ENCODE results near the gene MSANTD2.
"Not testable (repeated sequence)": the region's sequence is repeated elsewhere in the genome, so short reads cannot be mapped to it uniquely, and the experiment has no call there.

Gene MSANTD2

DNA sequence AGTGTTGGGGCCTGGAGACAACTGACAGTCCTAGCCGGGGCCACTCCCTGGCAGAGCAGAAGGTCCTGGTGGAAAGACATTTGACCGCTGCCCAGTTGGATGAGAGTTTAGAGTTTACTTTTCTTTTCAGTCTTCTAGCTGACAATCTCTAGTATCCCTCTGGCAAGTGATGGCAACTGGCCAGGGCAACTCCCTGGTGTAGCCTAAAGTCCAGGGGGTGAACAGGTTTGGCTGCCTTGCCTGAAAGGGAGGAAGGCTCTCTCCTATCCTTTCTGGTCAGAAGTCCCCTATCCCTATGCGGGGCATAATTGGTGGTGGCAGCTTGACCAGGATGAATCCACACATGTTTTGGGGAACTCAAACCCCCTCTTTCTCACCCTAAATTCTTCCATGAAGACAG is 16.8 kb upstream of the MSANTD2 start:
- no peak for DNase-seq

DNA sequence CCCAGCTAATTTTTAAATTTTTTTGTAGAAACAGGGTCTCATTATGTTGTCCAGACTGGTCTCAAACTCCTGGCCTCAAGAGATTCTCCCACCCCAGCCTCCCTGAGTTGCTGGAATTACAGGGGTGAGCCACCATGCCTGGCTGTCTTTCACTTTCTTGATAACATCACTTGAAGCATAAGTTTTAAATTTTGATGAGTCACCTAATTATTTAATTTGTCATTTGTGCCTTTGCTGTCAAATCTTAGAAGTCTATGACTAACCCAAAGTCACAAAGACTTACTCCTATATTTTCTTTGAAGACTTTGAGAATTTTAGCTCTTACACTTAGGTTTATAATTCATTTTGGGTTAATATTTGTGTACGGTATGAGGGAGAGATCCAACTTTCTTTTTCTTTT is 14.5 kb upstream of the MSANTD2 start:
- no peak for DNase-seq

DNA sequence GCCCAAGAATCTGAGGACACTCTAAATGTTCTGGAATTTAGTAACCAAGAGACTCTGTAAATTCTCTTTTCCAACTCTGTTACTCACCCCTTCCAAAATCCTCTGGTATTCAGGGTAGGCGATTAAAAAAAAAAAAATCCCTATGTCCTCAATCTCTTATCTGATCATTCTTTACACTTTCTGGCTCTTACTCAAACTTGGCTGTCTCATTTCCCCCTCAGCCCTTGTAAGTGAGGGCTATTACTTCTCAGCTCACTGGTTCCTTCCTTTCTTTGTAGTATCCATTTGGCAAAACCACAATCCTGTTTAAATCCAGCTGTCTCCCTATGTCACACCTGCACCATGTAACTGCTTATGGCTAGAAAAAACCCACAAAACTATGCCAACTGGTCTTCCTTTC is 12.7 kb upstream of the MSANTD2 start:
- DNase-seq, result no peak

DNA sequence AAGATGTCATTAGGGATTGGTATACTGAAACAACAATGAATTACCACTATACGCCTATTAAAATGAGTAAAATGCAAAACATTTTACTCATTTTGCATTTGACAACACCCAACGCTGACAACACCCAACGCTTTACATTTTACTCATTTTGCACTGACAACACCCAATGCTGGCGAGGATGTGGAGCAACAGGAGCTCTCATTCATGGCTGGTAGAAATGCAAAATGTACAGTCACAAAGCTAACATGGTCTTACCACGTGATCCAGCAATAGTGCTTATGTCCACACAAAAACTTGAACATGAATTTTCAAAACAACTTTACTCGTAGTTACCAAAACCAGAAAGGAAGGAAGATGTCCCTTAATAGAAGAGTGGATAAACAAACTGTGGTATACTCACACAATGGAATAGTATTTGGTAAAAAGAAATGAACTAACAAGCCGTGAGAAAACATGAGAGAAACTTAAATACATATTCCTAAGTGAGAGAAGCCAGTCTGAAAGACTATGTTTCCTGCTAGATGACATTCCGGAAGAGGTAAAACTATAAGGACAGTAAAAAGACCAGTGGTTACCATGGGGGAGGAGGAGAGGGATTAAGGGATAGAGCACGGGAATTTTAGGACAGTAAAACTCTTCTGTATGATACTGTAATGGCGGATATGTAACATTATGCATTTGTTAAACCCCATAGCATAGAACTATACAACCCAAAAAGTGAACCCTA is 11.4 kb upstream of the MSANTD2 start:
- DNase-seq, result no peak

DNA sequence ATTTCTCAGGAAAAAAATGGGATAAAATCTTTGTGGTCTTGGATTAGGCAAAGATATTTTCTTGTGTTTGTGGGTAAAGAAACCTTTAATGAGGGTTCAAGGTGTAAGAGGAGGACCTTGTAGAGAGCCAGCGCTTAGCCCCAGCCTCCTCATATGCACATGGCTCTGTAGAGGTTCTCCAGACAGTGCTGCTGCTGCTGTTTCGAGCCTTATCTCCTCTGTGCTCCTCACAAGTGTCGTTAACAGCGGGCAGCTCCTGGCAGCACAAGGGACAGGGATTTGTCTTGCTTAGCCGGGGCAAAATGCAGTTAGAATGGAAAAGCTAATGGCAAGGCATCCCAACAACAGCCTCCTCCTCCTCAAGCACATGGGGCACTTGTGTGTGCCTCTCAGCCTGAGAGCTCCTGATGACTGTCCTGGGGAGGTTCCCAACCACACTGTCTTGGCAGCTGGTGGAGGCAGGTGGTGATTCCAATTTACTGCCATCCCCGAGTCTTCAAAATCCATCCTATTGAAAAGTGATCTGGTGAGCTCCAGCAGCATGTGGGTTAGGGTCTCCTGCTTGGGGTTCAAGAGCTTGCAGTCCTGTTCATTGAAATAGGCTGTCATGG is 7.6 kb upstream of the MSANTD2 start:
- no peak for DNase-seq

DNA sequence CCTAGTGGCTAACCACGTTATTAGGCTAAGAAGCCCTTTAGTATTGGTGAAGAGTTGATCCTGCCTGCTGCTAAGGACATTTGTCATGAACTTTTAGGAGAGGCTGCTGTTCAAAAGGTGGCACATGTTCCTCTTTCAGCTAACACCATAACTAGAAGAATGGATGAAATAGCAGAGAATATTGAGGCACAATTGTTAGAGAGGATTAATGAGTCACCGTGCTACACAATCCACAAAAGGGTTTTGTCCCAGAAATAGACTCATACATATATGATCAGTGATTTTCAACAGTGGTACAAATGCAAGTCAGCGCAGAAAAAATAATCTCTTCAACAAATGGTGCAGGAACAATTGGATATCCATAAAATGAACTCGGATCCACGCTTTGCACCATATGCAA is 7.0 kb upstream of the MSANTD2 start:
- DNase-seq, result no peak

DNA sequence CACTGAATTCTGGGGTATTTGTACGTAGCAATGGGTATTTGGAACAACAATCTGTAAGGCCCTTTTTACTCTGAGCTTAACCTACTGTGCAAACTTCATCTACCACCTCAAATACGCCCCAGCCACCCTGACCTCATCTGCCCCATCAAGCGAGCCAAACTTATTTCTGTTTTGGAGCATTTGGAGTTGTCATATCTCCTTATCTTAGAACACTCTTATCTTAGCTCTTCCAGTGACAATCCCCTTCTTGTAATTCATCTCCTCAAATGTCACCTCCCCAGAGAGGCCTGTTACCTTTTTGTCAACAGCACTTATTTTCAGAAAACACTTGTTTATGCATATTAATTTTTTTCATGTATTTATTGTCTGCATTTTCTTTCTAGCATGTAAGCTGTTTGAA is 4.7 kb upstream of the MSANTD2 start:
- DNase-seq, result no peak

DNA sequence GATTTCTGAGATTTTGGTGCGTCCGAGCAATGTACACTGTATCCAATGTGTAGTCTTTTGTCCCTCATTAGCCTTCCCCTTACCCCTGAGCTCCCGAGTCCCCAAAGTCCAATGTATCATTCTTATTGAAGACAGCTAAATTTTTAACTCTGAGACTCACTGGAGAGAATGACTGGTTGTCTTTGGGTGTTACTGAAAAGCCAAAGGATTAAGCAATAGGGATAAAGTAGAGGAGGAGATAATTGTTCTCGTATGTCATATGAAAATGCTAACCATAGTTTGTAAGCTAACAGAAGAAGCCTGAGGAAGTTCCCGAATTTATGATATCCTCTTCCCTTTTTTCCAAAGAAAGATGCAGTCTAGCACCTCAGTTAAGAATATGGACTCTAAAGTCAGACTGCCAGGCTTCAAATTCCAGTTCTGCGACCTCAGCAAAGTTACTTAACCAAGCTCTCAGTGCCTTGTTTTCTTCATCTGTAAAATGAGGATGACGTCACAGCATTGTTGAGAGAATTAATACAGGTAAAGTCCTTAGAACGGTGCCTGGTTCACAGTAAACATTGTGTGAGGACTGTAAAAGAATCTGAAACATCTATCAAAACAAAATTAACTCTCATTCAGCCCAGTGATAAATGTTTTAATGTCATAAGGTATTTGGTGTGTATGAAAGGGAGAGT is 1.6 kb upstream of the MSANTD2 start:
- DNase-seq, result no peak

DNA sequence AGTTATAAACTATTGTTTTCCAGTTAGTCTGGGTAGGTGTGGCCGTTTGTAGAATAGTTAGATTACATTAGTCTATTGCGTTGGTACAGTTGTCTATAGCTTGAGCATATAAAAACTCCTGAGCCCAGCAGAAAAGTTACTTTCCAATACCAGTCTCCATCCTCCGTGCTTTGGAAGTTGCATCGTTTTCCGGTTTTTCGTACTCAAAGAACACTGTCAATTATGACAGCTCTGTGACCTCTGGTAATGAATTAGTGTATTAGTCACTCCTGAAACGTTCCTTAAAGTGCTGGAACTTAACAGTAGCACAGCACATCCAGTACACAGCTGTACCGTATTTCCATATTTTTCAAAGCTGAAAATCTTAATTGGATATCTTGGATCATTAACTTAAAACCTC is 808 bp upstream of the MSANTD2 start:
- DNase-seq, result no peak

DNA sequence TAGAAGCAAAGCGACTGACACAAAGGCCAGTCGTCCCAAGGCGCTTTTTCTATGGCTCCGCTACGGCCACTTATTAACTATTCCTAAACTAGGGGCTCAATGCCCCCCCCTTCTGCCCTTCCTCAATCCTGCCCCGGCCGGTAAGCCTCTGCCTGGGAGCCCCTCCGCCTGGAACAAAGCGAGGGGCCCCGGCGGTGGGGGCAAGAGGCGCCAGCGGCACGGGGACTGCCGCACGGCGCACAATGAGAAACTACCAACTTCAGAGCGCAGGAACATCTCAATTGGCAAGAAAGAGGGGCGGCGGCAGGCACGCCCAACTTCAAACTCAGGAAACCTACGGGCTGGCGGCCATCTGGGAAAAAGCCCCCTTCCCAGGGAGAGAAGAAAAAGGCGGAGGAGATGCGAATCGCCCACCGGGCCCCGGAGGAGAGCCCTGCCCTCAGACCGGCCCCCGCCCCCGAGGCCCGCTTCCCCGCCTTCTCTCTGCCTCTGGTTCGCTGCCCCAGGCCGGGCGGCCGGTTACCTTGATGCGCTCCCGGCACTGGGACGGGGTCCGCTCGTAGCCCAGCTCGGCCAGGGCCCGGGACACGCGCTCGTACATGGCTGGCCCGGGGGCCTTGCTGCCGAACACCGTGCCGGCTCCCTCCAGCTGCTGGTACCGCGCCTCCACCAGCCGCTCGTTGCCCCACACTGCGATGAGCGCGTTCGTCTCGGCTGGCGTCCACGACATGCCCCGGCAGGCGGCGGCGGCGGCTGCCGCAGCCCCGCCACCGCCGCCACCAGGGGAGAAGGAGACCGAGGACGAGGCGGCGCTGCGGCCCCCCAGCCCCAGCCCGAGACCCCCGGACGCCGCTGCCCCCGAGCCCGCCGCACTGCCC is 619 bp downstream of the MSANTD2 start:
- no peak for DNase-seq

DNA sequence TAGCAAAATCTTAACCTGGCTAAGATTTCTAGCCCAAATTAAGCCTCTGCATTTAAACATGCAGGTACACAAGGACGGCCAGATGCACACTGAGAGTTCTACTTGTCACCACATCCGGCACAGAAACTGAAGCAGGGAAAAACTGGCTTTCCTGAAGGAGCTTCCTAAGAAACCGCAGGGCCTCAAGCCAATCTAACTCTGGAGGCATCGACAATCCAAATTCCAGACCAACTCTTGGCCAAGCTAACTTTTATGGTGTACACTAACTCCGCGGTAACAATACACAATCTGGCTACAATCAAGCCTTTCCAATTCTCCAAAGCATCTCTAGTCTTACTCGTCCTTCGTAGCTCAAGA is 1.2 kb downstream of the MSANTD2 start:
- no peak for DNase-seq

DNA sequence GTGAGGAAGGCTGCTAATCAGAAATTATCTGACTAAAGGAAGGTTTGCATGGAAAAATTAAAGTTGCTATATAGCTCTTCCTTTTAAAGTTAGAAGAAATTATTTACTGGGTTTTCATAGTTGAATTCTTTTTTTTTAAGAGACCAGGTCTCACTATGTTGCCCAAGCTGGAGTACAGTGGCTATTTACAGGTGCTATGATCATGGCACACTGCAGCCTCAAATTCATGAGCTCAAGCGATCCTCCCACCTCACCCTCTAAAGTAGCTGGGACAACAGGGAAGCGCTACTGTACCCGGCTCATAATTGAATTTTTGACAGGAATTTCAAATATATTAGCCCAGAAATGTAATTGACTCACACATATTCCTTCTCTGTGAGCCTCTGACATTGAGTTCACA is 3.9 kb downstream of the MSANTD2 start:
- no peak for DNase-seq

DNA sequence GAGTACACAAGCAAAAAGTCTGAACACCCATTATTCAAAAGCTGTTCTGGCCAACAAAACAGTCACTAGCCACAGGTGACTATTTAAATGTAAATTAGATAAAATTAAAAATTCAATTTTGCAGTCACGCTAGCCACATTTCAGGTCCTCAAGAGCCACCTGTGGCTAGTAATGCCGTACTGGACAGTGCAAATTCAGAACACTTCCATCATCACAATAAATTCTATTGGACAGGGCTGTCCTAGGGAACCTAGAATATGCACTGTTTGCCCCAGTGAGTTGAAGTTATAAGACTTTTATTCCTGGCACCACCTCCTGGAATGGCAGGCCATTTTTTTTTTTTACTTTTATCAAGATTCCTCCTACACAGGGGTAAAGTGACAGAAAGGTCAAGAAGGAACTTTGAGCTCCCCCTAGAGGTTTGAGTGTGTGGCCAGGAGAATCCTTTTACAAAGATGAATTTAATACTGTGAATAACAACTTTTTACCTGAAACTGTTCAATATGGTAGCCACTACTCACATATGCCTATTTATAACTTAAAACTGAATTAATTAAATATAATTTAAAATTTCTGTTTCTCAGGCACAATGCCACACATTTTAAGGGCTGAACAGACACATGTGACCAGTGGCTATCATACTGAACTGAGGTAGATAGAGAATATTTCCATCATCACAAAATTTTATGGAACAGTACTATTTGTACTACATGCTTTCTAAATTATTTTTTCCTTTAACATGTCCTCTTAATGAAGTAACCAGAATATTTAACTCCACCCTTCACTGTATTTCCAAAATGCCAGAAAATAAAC is 6.5 kb downstream of the MSANTD2 start:
- DNase-seq, result no peak

DNA sequence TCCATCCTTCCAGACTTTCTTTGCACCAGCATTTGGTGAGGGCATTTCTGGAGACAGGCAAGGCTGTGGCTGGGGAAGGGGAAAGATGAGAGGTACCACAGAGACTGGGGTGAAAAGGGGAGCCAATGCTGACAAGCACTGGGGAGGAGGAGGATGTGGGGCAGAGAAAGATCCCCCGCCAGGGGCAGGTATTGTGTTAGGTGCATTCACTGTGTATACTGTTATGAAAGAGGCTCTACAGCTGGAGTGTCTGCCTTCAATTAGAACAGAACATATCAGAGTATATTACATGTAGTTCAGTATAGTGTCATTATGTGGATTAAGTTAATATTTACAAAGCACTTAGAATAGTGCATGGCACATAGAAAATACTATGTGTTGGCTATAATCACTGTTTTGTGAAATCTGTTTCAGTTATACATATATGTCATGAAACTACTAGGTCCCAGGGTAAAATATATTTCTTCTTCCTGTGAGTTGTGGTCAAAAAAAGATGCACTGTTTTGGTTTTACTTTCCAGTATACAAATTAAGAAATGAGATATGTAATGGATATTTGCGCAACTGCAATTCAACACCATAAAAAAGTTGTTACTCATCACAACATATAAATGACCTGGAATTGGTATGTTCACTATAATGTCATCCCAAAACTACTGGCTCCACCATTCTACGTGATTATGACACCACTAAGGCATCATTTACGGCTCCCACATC is 8.4 kb downstream of the MSANTD2 start:
- DNase-seq, result no peak

DNA sequence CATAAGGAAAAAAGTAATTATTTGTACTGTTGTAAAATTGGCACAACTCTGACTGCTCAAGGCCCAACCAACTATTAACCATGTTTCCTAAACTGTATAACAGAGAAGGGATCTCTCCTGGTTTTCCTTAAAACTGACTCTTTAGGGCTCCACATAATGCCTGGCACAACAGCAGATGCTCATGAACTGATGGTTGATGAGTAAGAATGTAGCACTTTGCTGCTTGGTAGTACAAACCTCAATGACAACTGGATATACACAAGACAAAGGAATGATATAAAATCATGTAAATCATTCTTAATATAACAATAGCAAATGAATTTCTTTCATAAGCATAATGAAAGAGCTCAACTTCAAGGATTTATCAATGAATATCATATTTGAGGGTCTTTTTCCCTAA is 11.7 kb downstream of the MSANTD2 start:
- no peak for DNase-seq

DNA sequence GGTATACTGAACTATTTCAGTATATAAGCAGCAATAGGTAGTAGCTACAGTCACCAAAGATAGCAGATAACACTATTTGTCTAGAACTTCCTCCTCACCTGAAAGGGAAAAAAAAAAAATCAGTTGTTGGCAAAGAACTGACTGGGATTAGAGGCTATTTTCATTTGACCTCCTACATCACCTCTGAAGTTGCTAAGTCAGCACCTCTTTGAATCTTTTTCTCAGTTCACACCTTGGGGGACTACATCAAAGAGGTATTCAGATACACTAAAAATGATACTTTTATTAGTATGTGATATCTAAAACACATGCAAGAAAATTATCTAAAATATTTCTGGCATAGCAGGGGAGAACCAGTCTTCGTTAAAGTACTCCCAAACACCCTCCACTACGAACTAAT is 16.2 kb downstream of the MSANTD2 start:
- DNase-seq, result no peak

DNA sequence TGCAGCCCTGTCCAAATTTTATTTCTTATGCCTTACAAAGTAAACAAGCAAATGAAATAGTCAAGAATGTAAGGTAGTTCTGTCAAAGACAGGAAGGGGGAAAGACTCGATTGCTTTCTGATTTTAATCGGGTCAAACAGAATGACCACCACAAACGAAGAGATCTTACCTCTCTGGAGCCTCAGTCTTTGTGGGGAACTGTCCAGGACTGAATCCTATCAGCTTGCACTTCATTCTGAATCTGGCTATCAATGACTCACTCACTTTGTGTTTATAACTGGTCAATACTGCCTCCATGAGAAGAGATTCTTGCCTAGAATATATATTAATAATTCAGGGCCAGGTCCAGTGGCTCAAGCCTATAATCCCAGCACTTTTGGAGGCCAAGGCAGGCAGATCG is 17.2 kb downstream of the MSANTD2 start:
- DNase-seq, result no peak

DNA sequence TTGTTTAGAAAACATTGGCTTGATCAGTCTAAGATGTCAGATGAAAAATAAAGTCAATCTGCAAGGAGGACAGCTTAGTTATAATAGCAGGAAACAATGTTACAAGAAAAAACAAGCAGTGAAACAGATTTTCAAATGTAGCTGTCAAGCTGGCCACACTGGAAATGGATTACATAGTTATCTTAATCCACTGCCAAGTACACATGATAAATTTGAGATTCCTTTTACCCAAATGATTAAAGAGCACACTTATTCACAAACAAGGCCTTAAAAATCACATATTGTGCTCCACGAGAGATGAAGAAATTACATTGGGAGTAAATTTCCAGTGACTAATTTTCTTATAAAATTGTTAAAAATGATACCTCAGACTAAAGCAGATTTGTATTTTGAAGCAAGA is 20.6 kb downstream of the MSANTD2 start:
- DNase-seq, result no peak

DNA sequence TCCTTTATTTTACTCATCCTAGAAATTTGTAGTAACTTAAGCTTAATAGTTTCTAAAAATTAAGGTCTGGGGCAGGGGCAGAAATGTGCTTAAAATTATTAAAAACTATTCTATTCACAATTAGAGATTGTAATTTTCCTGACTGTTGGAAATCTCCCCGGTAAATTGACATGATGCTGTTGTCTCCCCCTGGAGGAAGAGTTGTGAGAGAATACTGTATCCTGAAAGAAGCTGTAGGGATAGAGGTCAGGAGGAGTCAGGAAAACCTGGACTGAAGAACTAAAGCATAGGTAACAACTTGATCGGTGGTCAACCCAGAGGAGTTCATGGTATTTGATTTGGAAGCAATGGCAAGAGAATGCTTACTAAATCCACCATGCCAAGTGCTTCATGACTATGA is 21.9 kb downstream of the MSANTD2 start:
- DNase-seq, result no peak

DNA sequence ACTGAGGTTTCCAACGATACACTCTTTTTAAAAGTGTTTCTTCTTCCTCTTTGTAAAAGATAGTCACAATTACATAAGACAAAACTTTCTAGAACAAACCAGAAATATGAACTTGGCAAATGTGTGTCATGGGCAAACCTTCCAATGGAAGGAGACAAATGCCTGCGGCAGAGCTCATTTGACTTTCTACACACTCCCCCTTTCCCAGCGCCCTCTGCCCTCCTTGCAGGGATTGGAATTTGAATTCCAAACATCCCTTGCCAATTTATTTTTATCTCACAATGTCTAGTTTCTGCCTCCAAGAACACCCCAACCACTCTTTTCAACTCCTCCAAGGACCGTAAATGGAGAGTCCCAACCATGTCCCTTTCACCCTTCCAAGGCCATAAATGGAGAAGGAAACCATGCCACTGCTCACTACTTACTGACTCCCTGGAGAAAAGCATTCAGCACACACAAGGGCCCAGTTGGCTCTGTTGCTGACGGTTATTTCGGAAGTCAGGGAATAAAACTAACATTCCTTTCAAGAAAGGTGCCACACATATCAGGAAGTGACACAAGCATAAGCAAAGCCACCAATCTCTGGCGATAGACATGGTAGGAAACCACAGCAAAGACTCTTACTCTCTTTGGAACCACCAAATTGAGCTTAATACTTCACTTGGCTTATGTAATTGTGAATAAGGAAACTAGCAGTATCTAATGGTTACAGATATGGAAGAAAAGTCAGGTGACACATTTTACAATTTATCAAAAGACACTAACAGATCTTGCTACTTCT is 23.2 kb downstream of the MSANTD2 start:
- no peak for DNase-seq

DNA sequence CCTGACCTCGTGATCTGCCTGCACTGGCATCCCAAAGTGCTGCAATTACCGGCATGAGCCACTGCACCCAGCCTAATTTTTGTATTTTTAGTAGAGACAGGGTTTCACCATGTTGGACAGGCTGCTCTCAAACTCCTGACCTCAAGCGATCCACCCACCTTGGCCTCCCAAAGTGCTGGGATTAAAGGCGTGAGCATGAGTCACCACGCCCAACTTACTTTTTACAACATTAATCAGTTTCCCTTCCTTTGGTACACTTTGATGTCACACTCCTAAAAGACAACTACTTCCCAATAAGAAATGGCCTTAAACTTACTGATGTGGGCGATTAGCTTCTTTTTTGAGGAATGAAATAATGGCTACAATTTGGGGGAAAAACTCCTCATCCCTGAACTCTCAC is 29.2 kb downstream of the MSANTD2 start:
- DNase-seq, result not testable (repeated sequence)

All from DMS 273 treated with DMSO at 0.1 percent for 48 hours (cell line).